Liver (tissue), 2 donors: ENCODE data around the gene COL20A1.

Source experiments
- CTCF ChIP-seq: fragments of 150-350 bp; IDR thresholded peaks from 2 replicates; pipeline ENCODE4 v1.5.1; 2017; ENCODE audit warnings: improper control_type of control experiment, low read depth, low read length; ENCODE audit not compliant: missing input control
- YY1 ChIP-seq: IDR thresholded peaks from 2 replicates; pipeline ENCODE4 v1.6.1; 2016; ENCODE audit warnings: antibody characterized with exemption, mild to moderate bottlenecking
- donor health status: healthy.

DNA sequence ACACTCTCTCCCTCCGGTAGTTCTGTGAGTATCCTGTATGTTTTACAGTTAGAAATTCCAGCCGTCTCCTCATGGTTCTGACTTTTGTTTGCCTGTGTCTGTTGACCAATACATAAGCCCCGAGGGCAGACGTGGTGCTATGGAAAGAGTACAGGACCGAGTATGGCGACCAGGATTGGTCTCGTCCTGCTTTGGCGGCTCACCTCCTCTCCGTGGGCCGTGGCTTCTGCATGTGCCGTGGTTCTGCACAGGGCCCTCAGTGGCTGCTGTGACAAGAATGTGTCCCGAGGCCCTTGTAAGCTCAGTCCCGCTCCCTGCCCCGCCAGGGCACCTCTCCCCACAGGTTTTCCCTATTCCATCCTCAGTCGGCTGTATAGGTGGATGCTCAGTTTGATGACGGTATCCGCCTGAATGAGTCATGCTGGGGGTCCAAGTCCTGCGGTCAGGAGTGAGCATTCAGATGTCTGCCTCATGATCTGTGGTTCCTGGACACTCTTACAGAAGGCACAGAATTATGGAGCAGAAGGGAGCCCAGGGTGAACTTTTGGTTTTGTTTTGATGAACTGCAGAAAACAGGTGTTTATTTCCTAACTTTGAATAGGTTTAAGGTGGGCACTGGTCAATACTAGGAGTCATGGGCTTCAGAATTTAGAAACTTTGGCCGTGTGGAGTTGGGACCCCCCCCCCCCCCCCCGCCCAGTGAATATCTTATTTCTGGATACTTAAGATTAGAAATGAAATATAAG is 19.2 kb upstream of the COL20A1 start:
- TF ChIP-seq CTCF (no peak), YY1 (no peak)
